Measurements from ENCODE around the gene QPCTL.
A peak's percentile ranks its signal among the peaks of the same experiment; 100 is the strongest.
"Not testable (repeated sequence)": the region's sequence is repeated elsewhere in the genome, so short reads cannot be mapped to it uniquely, and the experiment has no call there.

QPCTL gene

GRCh38 chr19:45676851-45677263, 15.6 kb upstream of the QPCTL start:
- DNase-seq = peak; percentile 41

- DNase-seq = peak; percentile 78
Measured at GRCh38 chr19:45677351-45678230, 14.9 kb upstream of the QPCTL start.

- peak; percentile 74 for DNase-seq
Measured at GRCh38 chr19:45681391-45682015, 11.0 kb upstream of the QPCTL start.

- DNase-seq = no peak
Measured at GRCh38 chr19:45682117-45682516, 10.3 kb upstream of the QPCTL start.

- no peak for DNase-seq
Measured at GRCh38 chr19:45682908-45683307, 9.6 kb upstream of the QPCTL start.

- DNase-seq = not testable (repeated sequence)
Measured at GRCh38 chr19:45685045-45685444, 7.4 kb upstream of the QPCTL start.

- DNase-seq = no peak
Measured at GRCh38 chr19:45687599-45687998, 4.9 kb upstream of the QPCTL start.

- DNase-seq = peak; percentile 89
Measured at GRCh38 chr19:45691516-45692186, 815 bp upstream of the QPCTL start, which contains the start of gene SNRPD2. Gene SNRPD2, minus strand, starts transcription at chr19:45691953. Its CDS starts 65 bp downstream, at chr19:45691888.

- DNase-seq = peak; percentile 68
Measured at GRCh38 chr19:45693106-45693788, 781 bp downstream of the QPCTL start.

- DNase-seq = no peak
Measured at GRCh38 chr19:45701676-45702075, 9.2 kb downstream of the QPCTL start.

- DNase-seq = no peak
Measured at GRCh38 chr19:45705115-45705514, 12.6 kb downstream of the QPCTL start.

- no peak for DNase-seq
Measured at GRCh38 chr19:45705710-45706415, 13.4 kb downstream of the QPCTL start.

GRCh38 chr19:45710356-45711130, 18.1 kb downstream of the QPCTL start:
- DNase-seq = no peak

GRCh38 chr19:45711851-45712698, 19.6 kb downstream of the QPCTL start:
- no peak for DNase-seq

- no peak for DNase-seq
Measured at GRCh38 chr19:45712699-45713067, 20.2 kb downstream of the QPCTL start.

GRCh38 chr19:45713141-45713540, 20.7 kb downstream of the QPCTL start:
- no peak for DNase-seq

- DNase-seq = no peak
Measured at GRCh38 chr19:45715139-45715538, 22.7 kb downstream of the QPCTL start.

GRCh38 chr19:45716359-45717130, 24.1 kb downstream of the QPCTL start:
- DNase-seq = no peak

- DNase-seq = peak; percentile 97
Measured at GRCh38 chr19:45717131-45717982, 24.9 kb downstream of the QPCTL start.

Measured in effector CD4-positive, alpha-beta T cell (primary cell).